Large intestine (tissue), 3 donors: ENCODE results near the gene MCM3AP. TPM values are rescaled to one million over a fixed set of nuclear protein-coding genes. Genes with fewer than 3 reads are reported as not detected.

Source experiments
- DNase-seq, 2 donors: peaks; one replicate each; pipeline versions ENCODE4 v3.0.0 to v3.0.0-alpha.2; 2013
- H3K27ac ChIP-seq: one replicate; pipeline ENCODE4 v1.5.1; 2013; ENCODE audit warnings: low read length
- H3K27me3 ChIP-seq: 2 replicates; pipeline ENCODE4 v1.6.1; 2013; ENCODE audit warnings: low read length; ENCODE audit not compliant: control insufficient read depth, insufficient read depth
- H3K36me3 ChIP-seq: 2 replicates; pipeline ENCODE4 v1.6.1; 2013; ENCODE audit warnings: low read length; ENCODE audit not compliant: control insufficient read depth, insufficient read depth
- H3K4me1 ChIP-seq: one replicate; pipeline ENCODE4 v1.6.1; 2013; ENCODE audit warnings: low read length; ENCODE audit not compliant: control insufficient read depth, insufficient read depth
- H3K4me3 ChIP-seq: one replicate; pipeline ENCODE4 v1.5.1; 2013; ENCODE audit warnings: low read length
- H3K9me3 ChIP-seq: one replicate; pipeline ENCODE4 v1.6.1; 2013; ENCODE audit warnings: mild to moderate bottlenecking, low read depth, low read length, moderate library complexity; ENCODE audit not compliant: control insufficient read depth
- WGBS: methylation state at CpG from one replicate; pipeline ENCODE4 v1.1.5; 2013; ENCODE audit warnings: low lambda C conversion rate; ENCODE audit not compliant: insufficient coverage; 5-methylcytosine and 5-hydroxymethylcytosine counted together
- polyA plus RNA-seq: library from polyadenylated mRNA; unstranded; fragments of 120-200 nt; gene quantifications from one replicate; pipeline ENCODE4 v1.2.1, GENCODE V29; 2013

MCM3AP gene
- polyA plus RNA-seq, 1 donor, result 77.5 TPM

DNA sequence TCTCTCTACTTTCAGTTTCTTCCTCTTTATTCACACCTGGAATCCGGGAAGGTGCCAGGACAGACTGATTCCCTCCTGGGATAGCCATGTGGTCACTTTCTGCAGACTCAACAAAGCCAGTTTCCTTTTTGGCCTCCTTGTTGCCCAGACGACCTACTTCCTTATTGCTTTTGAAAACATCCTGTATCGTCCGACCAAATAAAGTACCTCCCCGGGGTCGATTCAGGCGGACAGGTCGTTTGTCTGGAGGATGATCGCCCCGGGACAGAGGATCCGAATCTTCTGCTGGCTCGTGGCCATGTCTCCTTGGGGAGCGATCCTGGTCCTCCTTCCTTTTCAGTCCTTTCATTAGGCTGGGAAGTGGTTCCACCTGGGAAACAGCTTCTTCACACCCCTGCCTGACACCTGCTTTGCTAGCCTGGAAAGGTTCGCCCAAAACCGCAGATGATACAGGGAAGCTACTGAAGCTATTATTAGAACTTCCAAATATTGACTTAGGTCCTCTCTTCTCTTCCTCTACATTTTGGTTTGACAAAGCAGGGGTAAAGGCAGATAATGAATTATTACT is 1.2 kb downstream of the MCM3AP start:
- no peak for DNase-seq
- Histone ChIP-seq H3K36me3 (peaks cover 45% of the 10 kb centered on the region), H3K4me3 (no peak overlapping the region), H3K4me1 (peaks cover 16% of the 10 kb centered on the region), H3K27me3 (no peaks in the 10 kb centered on the region), H3K9me3 (no peaks in the 10 kb centered on the region), H3K27ac (no peak overlapping the region)
- no CpG with 5 or more reads among the region's 15 CpGs for WGBS

DNA sequence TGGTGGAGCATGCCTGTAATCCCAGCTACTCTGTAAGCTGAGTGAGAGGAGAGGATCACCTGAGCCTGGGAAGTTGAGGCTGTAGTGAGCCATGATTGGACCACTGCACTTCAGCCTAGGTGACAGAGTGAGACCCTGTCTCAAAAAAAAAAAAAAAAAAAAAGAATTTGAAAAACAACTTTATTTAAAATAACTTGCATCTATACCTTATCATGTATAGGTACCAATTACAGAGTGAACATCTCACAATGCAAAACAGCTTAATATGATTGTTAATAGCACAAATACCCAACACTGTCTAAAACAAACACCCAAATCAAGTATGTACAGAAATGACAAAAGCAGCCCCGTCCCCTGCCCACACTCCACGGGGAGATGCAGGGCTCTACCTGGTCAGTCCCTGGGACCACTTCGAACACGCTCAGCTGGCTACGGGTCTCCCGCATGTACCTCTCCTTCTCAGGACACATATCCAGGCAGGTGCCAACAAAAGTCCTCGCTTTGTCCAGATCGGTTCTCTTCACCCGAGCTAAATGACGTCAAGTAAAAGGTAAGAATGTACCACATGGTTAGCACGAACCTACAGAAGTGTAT is 10.5 kb downstream of the MCM3AP start:
- WGBS, result no CpG with 5 or more reads among the region's 11 CpGs
- H3K27ac ChIP-seq, result no peak overlapping the region
- H3K4me3 ChIP-seq, result no peak overlapping the region
- no peaks in the 10 kb centered on the region for H3K9me3 ChIP-seq
- no peaks in the 10 kb centered on the region for H3K4me1 ChIP-seq
- H3K27me3 ChIP-seq, result no peaks in the 10 kb centered on the region
- H3K36me3 ChIP-seq, result peaks cover 83% of the 10 kb centered on the region
- DNase-seq, result no peak

DNA sequence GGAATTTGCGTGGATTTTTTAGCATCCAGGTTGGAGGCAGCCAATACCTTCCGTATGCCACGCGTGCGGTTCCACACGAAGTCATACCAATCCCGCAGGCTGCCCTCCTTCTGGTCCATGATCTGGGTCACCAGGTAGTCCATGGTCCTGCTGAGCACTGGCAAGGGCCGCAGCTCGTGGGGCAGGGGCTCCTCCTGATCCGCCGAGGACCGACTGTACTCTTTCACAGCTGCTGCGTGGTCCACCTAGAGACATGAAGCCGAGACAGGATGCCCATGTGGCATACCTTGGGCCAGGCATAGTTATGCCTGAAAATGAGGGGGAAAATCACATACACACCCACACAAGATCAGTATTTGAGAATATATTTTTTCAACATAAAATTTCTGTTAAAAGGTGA is 12.1 kb downstream of the MCM3AP start:
- 100% methylated on average over 3 of the region's 14 CpGs for WGBS
- H3K4me1 ChIP-seq, result no peaks in the 10 kb centered on the region
- no peak overlapping the region for H3K27ac ChIP-seq
- H3K9me3 ChIP-seq, result no peaks in the 10 kb centered on the region
- no peak overlapping the region for H3K4me3 ChIP-seq
- no peak for DNase-seq
- peaks cover 83% of the 10 kb centered on the region for H3K36me3 ChIP-seq
- H3K27me3 ChIP-seq, result no peaks in the 10 kb centered on the region

DNA sequence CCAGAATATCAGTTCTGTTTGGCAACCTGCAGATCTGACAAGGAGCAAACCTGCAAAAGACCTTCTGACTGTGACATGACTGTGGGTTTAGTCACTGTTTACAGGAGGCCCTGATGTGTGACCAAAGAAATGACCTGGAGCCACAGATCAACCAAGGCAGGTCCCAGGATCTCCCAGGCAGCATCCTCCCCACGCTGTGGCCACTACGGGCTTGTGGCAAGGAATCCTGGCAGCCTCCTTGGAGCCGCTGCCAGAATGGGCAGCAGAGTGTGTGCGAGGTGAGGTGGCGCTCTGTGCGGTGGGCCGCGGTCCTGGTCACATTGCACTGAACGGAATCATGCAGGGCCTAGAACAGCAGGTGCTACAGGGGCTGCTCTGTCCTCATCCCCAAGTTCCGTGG is 15.9 kb downstream of the MCM3AP start:
- Histone ChIP-seq H3K9me3 (no peaks in the 10 kb centered on the region), H3K27ac (no peak overlapping the region), H3K4me3 (no peak overlapping the region), H3K27me3 (no peaks in the 10 kb centered on the region), H3K36me3 (peaks cover 89% of the 10 kb centered on the region), H3K4me1 (no peaks in the 10 kb centered on the region)
- no peak for DNase-seq
- WGBS, result no CpG with 5 or more reads among the region's 10 CpGs

DNA sequence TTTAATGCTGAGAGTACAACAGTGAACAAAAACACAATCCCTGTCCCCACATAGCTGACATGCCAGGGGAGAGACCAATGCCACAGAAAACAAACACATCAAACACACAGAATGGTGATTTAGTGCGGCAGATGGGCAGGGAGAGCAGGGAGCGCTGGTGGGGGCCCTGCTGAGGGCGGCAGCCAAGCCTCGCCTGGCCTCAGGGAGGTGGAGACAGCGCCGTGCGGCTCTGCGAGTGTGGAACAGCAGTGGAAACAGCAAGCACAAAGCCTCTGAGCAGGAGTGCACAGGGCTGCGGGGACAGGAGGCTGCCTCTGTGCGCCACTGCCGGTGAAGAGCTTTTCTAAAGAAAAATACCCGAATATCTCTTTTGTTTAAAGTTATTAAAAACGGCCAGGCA is 17.0 kb downstream of the MCM3AP start:
- DNase-seq, result no peak
- H3K4me3 ChIP-seq, result no peak overlapping the region
- no peak overlapping the region for H3K27ac ChIP-seq
- WGBS, result no CpG with 5 or more reads among the region's 13 CpGs
- peaks cover 91% of the 10 kb centered on the region for H3K36me3 ChIP-seq
- no peaks in the 10 kb centered on the region for H3K9me3 ChIP-seq
- H3K27me3 ChIP-seq, result no peaks in the 10 kb centered on the region
- no peaks in the 10 kb centered on the region for H3K4me1 ChIP-seq

DNA sequence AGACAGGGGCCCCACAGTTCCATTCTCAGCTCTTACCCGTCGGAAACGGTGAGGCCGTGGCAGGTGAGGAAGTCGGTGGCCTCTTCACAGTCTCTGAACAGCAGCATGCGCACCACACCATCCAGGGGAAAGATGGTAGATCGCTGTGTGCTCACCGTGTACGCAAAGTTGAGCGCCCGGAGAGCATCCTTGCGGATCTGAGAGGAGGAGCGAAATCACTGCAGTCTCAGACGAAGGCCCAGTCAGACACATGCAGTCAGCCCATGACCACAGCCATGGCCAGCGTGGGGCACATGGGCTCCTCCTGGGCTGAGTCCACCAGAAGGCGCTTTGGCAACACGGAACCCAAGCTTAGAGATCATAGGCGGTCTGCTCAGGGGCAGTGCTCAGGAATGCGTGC is 18.5 kb downstream of the MCM3AP start:
- Histone ChIP-seq H3K4me3 (no peak overlapping the region), H3K27me3 (no peaks in the 10 kb centered on the region), H3K4me1 (no peaks in the 10 kb centered on the region), H3K27ac (no peak overlapping the region), H3K36me3 (peaks cover 82% of the 10 kb centered on the region), H3K9me3 (no peaks in the 10 kb centered on the region)
- no CpG with 5 or more reads among the region's 19 CpGs for WGBS
- no peak for DNase-seq

DNA sequence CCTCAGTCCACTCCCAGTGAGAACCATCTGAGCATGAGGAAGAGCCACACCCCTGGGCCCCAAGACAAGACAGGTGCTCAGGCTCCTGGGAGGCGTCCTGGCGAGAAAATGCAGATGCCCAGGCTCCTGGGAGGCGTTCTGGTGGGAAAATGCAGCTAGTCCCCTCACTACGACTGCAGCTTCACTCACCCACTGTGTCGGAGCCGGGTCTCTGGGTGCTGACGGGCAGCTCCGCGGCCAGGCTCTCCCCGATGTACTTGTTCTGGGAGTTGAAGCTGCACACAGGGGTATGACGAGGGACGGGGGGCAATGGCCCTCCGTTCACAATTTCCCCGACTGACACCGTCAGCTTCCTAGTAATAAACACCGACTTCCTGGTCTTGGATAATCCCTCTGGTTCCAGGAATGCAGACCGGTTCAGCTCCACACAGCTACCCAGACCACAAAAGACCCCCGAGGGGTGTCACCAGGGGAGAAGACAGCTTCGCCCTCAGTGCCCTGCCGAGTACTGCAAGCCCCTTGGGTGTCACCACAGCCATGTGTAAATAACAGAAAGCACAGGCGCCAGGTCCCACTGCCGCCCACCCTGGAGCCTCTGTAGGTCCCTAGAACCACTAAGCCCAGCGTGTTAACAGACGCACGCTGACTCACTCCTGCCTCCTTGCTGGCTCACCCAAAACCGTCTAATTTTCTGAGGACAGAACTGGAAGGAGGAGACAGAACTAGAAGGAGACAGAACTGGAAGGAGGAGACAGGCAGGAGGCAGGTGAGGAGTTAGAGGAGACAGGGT is 19.5 kb downstream of the MCM3AP start:
- no peaks in the 10 kb centered on the region for H3K9me3 ChIP-seq
- no peak overlapping the region for H3K27ac ChIP-seq
- H3K4me1 ChIP-seq, result no peaks in the 10 kb centered on the region
- no peak overlapping the region for H3K4me3 ChIP-seq
- no peak for DNase-seq
- H3K27me3 ChIP-seq, result no peaks in the 10 kb centered on the region
- H3K36me3 ChIP-seq, result peaks cover 78% of the 10 kb centered on the region
- no CpG with 5 or more reads among the region's 26 CpGs for WGBS

DNA sequence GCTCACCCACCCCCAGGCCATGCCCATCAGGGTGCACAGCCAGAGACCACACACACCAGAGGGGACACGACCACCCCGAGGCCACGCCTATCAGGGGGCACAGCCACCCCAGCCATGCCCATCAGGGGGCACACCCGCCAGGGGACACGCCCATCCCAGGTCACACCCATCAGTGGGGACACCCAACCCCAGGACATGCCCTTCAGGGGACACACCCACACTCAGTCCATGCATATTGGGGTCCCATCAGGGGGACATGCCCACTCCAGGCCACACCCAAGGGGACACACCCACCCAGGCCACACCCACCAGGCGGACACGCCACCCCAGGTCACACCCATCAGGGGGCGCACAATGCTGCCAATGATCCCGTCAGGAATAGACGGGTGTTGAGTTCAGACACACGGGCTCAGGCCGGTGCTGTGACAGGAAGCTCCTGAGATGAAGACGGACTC is 20.7 kb downstream of the MCM3AP start:
- Histone ChIP-seq H3K4me3 (no peak overlapping the region), H3K9me3 (no peaks in the 10 kb centered on the region), H3K27ac (no peak overlapping the region), H3K27me3 (no peaks in the 10 kb centered on the region), H3K4me1 (no peaks in the 10 kb centered on the region), H3K36me3 (peaks cover 78% of the 10 kb centered on the region)
- WGBS, result no CpG with 5 or more reads among the region's 13 CpGs
- DNase-seq, result no peak

DNA sequence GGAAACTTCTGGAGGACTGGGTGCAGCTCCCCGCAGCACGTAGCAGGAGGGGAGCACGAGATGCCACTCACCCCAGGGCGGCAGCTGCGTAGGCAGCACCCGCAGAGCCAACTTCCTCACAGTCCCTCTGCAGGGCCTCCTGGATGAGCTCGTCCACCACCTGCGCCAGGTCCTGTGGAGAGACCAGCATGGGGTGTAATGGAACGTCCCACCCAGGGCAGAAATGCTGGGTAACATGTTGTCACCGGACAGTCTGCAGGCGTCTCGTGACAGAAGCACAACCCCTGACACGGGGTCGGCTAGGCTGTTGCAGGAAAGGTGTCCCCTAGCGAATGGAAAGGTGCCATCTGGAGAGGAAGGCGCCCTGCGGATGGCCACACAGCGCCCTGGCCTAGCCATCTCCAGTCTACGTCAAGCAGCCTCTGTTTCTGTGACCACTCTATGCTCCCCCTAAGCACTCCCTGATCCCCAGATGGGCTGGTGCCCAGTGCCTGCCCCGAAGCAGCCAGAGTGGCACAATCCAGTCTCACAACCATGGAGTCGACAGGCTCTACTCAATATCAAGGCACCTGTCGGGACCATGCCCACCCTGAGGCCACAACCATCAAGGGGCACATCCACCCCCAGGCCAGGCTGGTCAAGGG is 21.2 kb downstream of the MCM3AP start:
- no CpG with 5 or more reads among the region's 22 CpGs for WGBS
- no peaks in the 10 kb centered on the region for H3K9me3 ChIP-seq
- DNase-seq, result no peak
- H3K27me3 ChIP-seq, result no peaks in the 10 kb centered on the region
- H3K4me3 ChIP-seq, result no peak overlapping the region
- no peak overlapping the region for H3K27ac ChIP-seq
- peaks cover 76% of the 10 kb centered on the region for H3K36me3 ChIP-seq
- no peaks in the 10 kb centered on the region for H3K4me1 ChIP-seq

DNA sequence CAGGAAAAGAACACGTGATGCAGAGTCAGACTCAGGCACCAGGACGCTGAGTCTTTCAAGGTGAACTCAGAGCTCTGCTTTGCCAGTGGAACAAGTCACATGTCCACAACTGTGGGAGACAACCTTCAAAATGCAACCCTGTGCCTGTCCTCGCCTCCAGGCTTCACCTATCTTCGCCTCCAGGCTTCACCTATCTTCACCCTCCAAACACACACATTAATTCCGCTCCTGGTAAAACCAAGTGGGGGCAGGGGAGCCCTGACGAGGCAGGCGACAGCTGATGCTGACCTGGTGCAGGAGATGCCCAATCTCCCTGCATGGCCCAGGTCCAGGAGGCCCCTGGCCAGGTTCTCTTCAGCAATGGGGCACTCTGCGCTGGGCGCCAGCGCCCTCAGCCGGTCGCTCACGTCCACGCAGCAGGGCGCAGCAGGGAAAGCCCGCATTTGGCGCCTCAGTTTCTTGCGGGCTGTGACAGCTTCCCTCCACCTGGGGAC is 28.9 kb downstream of the MCM3AP start:
- WGBS, result no CpG with 5 or more reads among the region's 18 CpGs
- Histone ChIP-seq H3K4me3 (no peak overlapping the region), H3K27ac (no peak overlapping the region), H3K36me3 (peaks cover 78% of the 10 kb centered on the region), H3K4me1 (no peaks in the 10 kb centered on the region), H3K27me3 (no peaks in the 10 kb centered on the region), H3K9me3 (no peaks in the 10 kb centered on the region)
- DNase-seq, result no peak
